CD4-positive, CD25-positive, alpha-beta regulatory T cell (primary cell): ENCODE data around the gene NOS1. TPM values are rescaled to one million over a fixed set of nuclear protein-coding genes. Genes with fewer than 3 reads are reported as not detected.

Experiments
- ATAC-seq, 2 donors: fragments of 150-1000 bp; cut with Tn5 transposase; one replicate each; pipeline ENCODE4 v1.10.0; 2021; ENCODE audit warnings: low read depth in 2 of 2, moderate number of reproducible peaks in 2 of 2, moderate library complexity in 1 of 2
- DNase-seq, 3 donors: peaks; one replicate each; pipeline versions ENCODE4 v3.0.0 to v3.0.0-alpha.2; 2012 to 2022; ENCODE audit warnings: mixed read lengths in 1 of 3
- H3K27ac ChIP-seq: one replicate; pipeline ENCODE4 v1.7.0; 2013; ENCODE audit warnings: mild to moderate bottlenecking, low read length; ENCODE audit not compliant: insufficient read depth, poor library complexity, severe bottlenecking
- H3K27me3 ChIP-seq: one replicate; pipeline ENCODE4 v1.7.0; 2013; ENCODE audit warnings: low read length; ENCODE audit not compliant: control insufficient read depth, insufficient read depth
- H3K36me3 ChIP-seq: one replicate; pipeline ENCODE4 v1.7.0; 2013; ENCODE audit warnings: mild to moderate bottlenecking, low read length, moderate library complexity; ENCODE audit not compliant: control insufficient read depth, insufficient read depth
- H3K4me1 ChIP-seq: 2 replicates; pipeline ENCODE4 v1.7.0; 2013; ENCODE audit warnings: mild to moderate bottlenecking, low read length; ENCODE audit not compliant: insufficient read depth, control insufficient read depth, poor library complexity, severe bottlenecking
- H3K4me3 ChIP-seq: one replicate; pipeline ENCODE4 v1.7.0; 2013; ENCODE audit warnings: low read depth, mild to moderate bottlenecking, low read length, moderate library complexity
- H3K9me3 ChIP-seq, 2 experiments: 1 replicate in 1 of 2; 2 replicates in 1 of 2; pipeline ENCODE4 v1.7.0; 2013; ENCODE audit warnings: low read length in 2 of 2, mild to moderate bottlenecking in 1 of 2, moderate library complexity in 1 of 2; ENCODE audit not compliant: control insufficient read depth in 2 of 2
- H3K27ac Mint-ChIP-seq, 3 donors: one replicate each; pipeline ENCODE4 v1.8.0; 2020 to 2022; ENCODE audit warnings: mild to moderate bottlenecking in 3 of 3, mixed read lengths in 3 of 3, moderate library complexity in 2 of 3
- H3K27me3 Mint-ChIP-seq: one replicate; pipeline ENCODE4 v1.8.0; 2022; ENCODE audit warnings: mild to moderate bottlenecking, mixed read lengths
- H3K36me3 Mint-ChIP-seq: one replicate; pipeline ENCODE4 v1.8.0; 2020; ENCODE audit warnings: mixed read lengths
- H3K4me1 Mint-ChIP-seq, 4 donors: one replicate each; pipeline ENCODE4 v1.8.0; 2020 to 2022; ENCODE audit warnings: mixed read lengths in 4 of 4, mild to moderate bottlenecking in 1 of 4
- H3K4me3 Mint-ChIP-seq, 4 donors: one replicate each; pipeline ENCODE4 v1.8.0; 2020 to 2022; ENCODE audit warnings: mild to moderate bottlenecking in 4 of 4, mixed read lengths in 4 of 4, moderate library complexity in 3 of 4
- H3K9me3 Mint-ChIP-seq, 7 donors: one replicate each; pipeline ENCODE4 v1.8.0; 2020 to 2022; ENCODE audit warnings: mixed read lengths in 7 of 7, mild to moderate bottlenecking in 3 of 7, moderate library complexity in 2 of 7
- polyA plus RNA-seq, 4 donors: library from polyadenylated mRNA; unstranded; fragments of 300-500 nt; fragmentation: Illumina TruSeq; gene quantifications; one replicate each; pipeline ENCODE4 v1.2.3, GENCODE V29; 2021
- total RNA-seq: library from RNA; stranded (reverse); gene quantifications from one replicate; pipeline ENCODE4 v1.2.3, GENCODE V29; 2022

NOS1 gene
- total and polyA plus RNA-seq, 5 donors from 2014 or later, result not detected

DNA sequence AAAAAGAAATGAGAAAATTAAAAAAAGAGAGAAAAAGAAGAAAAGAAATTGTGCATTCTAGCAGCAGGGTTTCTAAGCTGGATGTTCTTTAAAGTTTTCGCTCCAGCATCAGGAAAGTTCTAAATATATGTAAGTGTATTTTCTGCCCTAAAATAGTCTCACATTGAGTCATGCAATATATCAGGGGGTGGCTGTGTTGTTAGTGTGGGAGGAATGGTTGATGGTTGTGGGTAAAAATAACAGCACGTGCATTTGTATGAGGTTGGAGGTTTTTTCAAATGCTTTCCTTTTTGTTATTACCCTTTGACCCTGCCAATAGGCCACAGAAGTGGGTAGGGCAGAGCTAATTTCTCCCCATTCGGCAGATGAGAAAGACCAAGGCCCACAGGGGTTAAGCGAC is 106.0 kb downstream of the NOS1 start:
- no peak overlapping the region for H3K27ac ChIP-seq
- no peak overlapping the region for H3K4me3 ChIP-seq
- H3K4me3 Mint-ChIP-seq, result no peak overlapping the region
- ATAC-seq, result no peak
- no peak overlapping the region for H3K27ac Mint-ChIP-seq
- H3K4me1 ChIP-seq, result no peaks in the 10 kb centered on the region
- peaks cover 0 to 8% (median 2%) of the 10 kb centered on the region in 7 donors for H3K9me3 Mint-ChIP-seq
- H3K36me3 Mint-ChIP-seq, result no peaks in the 10 kb centered on the region
- no peaks in the 10 kb centered on the region for H3K9me3 ChIP-seq
- no peaks in the 10 kb centered on the region for H3K4me1 Mint-ChIP-seq
- no peak for DNase-seq
- no peaks in the 10 kb centered on the region for H3K36me3 ChIP-seq
- H3K27me3 ChIP-seq, result peaks cover 4% of the 10 kb centered on the region
- no peaks in the 10 kb centered on the region for H3K27me3 Mint-ChIP-seq

DNA sequence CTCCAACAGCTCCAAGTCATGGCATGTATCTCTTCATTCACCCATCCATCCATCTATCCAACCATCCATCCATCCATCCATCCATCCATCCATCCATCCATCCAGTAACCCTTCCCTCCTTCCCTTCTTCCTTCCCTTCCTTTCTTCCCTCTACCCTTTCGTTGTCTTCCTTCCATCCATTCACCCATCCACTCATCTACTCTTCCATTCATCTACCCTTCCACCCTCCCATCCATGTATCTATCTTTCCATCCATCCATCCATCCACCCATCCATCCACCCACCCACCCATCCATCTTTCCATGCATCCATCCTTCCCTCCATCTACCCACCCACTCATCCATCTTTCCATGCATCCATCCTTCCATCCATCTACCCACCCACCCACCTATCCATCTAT is 117.9 kb downstream of the NOS1 start:
- H3K27me3 ChIP-seq, result no peaks in the 10 kb centered on the region
- no peak for ATAC-seq
- H3K4me1 ChIP-seq, result no peaks in the 10 kb centered on the region
- H3K9me3 ChIP-seq, result no peaks in the 10 kb centered on the region
- Mint-ChIP-seq H3K4me3 (no peak overlapping the region), H3K9me3 (peaks cover 0 to 6% (median 0%) of the 10 kb centered on the region in 7 donors), H3K36me3 (no peaks in the 10 kb centered on the region), H3K4me1 (no peaks in the 10 kb centered on the region), H3K27me3 (no peaks in the 10 kb centered on the region), H3K27ac (no peak overlapping the region)
- DNase-seq, result no peak
- H3K36me3 ChIP-seq, result no peaks in the 10 kb centered on the region
- no peak overlapping the region for H3K4me3 ChIP-seq
- no peak overlapping the region for H3K27ac ChIP-seq

- ATAC-seq (no peak), DNase-seq (no peak)
- H3K36me3 Mint-ChIP-seq, result no peaks in the 10 kb centered on the region
- H3K9me3 Mint-ChIP-seq, result peaks cover 0 to 6% (median 0%) of the 10 kb centered on the region in 7 donors
- H3K4me1 Mint-ChIP-seq, result no peaks in the 10 kb centered on the region
- no peaks in the 10 kb centered on the region for H3K27me3 Mint-ChIP-seq
- no peaks in the 10 kb centered on the region for H3K4me1 ChIP-seq
- no peak overlapping the region for H3K27ac Mint-ChIP-seq
- no peak overlapping the region for H3K4me3 Mint-ChIP-seq
- H3K27me3 ChIP-seq, result no peaks in the 10 kb centered on the region
- no peaks in the 10 kb centered on the region for H3K9me3 ChIP-seq
- no peak overlapping the region for H3K4me3 ChIP-seq
- no peaks in the 10 kb centered on the region for H3K36me3 ChIP-seq
- H3K27ac ChIP-seq, result no peak overlapping the region
Observed at GRCh38 chr12:117241697-117242096, 119.7 kb downstream of the NOS1 start.

DNA sequence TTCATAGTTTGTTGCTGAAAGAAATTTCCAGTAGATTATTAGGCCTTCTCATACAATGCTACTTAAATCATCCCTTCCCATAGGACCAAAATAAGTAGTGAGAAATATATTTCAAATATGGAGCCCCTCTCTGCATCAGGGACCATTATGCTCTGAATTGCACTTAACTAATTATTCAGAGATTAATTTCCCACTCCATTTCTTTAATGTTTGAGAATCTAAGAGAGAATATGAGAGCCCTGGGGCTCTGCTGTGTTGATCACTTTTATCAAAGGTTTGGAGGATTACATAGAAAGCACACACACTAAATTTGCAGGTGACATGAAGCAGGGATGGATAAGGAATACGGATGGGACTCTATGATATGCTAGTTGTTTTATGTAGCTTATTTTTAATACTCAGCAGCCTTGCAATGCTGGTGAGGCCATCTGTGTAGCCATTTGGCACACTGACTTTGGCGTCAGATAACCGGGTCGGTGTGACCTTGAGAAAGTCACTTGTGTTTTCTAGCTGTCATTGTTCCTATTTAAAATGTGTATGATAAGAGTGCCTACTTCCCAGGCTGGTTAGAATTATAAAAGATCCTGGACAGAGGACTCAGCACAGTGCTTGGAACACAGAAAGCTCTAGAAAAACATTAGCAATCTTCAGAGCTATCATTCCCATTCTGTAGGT is 121.2 kb downstream of the NOS1 start:
- H3K9me3 Mint-ChIP-seq, result peaks cover 0 to 3% (median 0%) of the 10 kb centered on the region in 7 donors
- DNase-seq (no peak), ATAC-seq (no peak)
- no peak overlapping the region for H3K27ac ChIP-seq
- no peaks in the 10 kb centered on the region for H3K9me3 ChIP-seq
- H3K27me3 ChIP-seq, result no peaks in the 10 kb centered on the region
- no peak overlapping the region for H3K27ac Mint-ChIP-seq
- no peaks in the 10 kb centered on the region for H3K36me3 Mint-ChIP-seq
- peaks cover 10% of the 10 kb centered on the region for H3K27me3 Mint-ChIP-seq
- H3K4me1 Mint-ChIP-seq, result peaks cover 0 to 2% (median 0%) of the 10 kb centered on the region in 4 donors
- H3K4me3 ChIP-seq, result no peak overlapping the region
- H3K4me3 Mint-ChIP-seq, result no peak overlapping the region
- H3K36me3 ChIP-seq, result no peaks in the 10 kb centered on the region
- H3K4me1 ChIP-seq, result no peaks in the 10 kb centered on the region

DNA sequence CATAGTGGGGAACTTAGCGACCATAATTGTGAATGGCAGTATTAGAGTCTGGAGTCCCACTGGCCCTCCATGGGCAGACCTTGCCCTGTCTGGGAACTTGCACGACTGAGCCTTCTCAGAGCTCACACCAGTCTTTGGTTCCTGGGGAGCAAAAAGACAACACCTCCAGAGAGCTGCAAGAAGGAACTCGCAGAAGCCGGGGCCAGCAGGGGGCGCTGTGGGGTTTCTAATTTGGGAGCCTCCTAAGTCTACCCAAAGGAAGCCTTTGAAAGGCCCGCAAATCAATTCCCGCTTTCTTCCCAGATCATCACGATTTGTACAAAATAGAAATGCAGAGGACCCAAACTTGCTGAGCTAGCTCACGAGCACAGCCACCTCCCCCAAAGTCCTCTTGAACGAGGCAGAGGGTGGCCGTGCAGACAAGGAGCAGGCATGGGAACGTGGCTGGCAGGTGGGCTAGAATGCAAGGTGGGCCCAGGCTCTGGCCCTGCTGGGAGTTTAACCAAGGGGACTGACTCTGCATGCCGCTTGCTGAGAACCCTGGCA is 124.9 kb downstream of the NOS1 start:
- Histone ChIP-seq H3K36me3 (no peaks in the 10 kb centered on the region), H3K27ac (no peak overlapping the region), H3K9me3 (no peaks in the 10 kb centered on the region), H3K27me3 (no peaks in the 10 kb centered on the region), H3K4me1 (no peaks in the 10 kb centered on the region), H3K4me3 (no peak overlapping the region)
- Mint-ChIP-seq H3K27ac (no peak overlapping the region), H3K4me3 (no peak overlapping the region), H3K9me3 (no peaks in the 10 kb centered on the region), H3K4me1 (peaks cover 0 to 2% (median 0%) of the 10 kb centered on the region in 4 donors), H3K27me3 (peaks cover 20% of the 10 kb centered on the region), H3K36me3 (no peaks in the 10 kb centered on the region)
- DNase-seq, result peak; percentile 29 to 66 (median 40)
- ATAC-seq, result no peak

DNA sequence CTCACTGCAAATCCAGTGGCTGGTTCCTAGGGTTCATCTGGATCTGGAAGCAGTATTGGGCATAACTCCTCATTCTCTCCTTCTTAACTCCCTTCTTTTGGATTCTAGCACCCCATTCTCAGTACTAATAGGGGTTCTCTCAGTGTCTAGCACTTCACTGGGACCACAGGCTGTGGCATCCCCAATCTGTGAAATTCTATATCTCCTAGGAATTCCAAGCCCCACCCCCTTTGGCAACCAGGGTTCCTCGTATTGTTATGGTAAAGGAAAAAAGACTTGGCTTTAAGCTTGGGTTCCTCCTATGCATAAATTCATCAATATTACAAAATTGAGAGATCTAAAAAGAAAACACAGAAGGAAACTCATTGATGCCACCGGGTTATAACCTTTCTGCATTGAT is 126.2 kb downstream of the NOS1 start:
- Histone ChIP-seq H3K4me3 (no peak overlapping the region), H3K27me3 (no peaks in the 10 kb centered on the region), H3K9me3 (no peaks in the 10 kb centered on the region), H3K27ac (no peak overlapping the region), H3K4me1 (no peaks in the 10 kb centered on the region), H3K36me3 (no peaks in the 10 kb centered on the region)
- Mint-ChIP-seq H3K4me1 (peaks cover 0 to 2% (median 0%) of the 10 kb centered on the region in 4 donors), H3K27ac (no peak overlapping the region), H3K9me3 (no peaks in the 10 kb centered on the region), H3K36me3 (no peaks in the 10 kb centered on the region), H3K4me3 (no peak overlapping the region), H3K27me3 (peaks cover 20% of the 10 kb centered on the region)
- DNase-seq, result no peak
- no peak for ATAC-seq

DNA sequence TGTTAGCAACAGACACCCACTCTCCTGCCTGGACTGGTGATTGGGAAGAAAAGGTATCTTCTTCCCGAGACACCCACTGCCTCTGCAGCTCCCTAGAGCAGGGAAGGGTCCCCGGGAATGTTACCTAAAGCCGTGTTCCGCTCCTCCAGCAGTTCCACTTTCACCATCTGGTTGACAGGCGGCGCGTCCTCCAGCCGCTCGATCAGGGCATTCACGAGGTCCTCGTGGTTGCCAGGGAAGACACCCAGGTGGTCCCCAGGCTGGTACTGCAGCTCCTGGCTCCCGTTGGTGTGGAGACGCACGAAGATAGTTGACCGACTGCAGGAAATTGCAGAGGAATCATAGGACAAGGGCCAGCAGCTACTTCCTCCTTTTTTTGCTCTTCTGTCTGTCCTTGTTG is 127.0 kb downstream of the NOS1 start:
- ATAC-seq, result no peak

DNA sequence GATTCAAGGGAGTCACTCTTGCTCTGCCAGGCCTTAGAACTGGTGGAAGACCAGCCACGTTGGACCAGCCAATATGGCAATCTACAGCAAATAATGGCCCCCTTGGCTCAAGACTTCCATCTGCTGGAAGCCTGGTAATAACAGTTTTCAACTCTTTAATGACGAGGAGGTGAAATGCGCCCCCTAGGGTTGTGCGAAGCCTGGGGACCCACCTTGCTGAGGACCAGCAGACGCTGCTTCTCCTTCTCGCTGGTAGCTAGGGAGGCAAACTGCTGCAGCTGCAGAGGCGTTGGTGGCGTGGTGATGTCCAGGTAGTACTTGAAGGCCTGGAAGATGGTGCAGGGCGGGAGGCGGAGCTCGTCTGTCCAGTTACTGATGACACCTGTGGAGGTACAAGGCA is 129.7 kb downstream of the NOS1 start:
- Histone ChIP-seq H3K4me3 (no peak overlapping the region), H3K36me3 (no peaks in the 10 kb centered on the region), H3K27me3 (peaks cover 3% of the 10 kb centered on the region), H3K27ac (no peak overlapping the region), H3K9me3 (no peaks in the 10 kb centered on the region), H3K4me1 (no peaks in the 10 kb centered on the region)
- Mint-ChIP-seq H3K36me3 (no peaks in the 10 kb centered on the region), H3K27ac (no peak overlapping the region), H3K27me3 (peaks cover 33% of the 10 kb centered on the region), H3K9me3 (no peaks in the 10 kb centered on the region), H3K4me3 (no peak overlapping the region), H3K4me1 (peaks cover 0 to 2% (median 0%) of the 10 kb centered on the region in 4 donors)
- DNase-seq, result no peak
- no peak for ATAC-seq

More for the DNA sequence above, 127.0 kb downstream of the NOS1 start:
- Histone ChIP-seq H3K27ac (no peak overlapping the region), H3K9me3 (no peaks in the 10 kb centered on the region), H3K4me3 (no peak overlapping the region), H3K27me3 (no peaks in the 10 kb centered on the region), H3K4me1 (no peaks in the 10 kb centered on the region), H3K36me3 (no peaks in the 10 kb centered on the region)
- Mint-ChIP-seq H3K27ac (no peak overlapping the region), H3K9me3 (no peaks in the 10 kb centered on the region), H3K27me3 (peaks cover 22% of the 10 kb centered on the region), H3K4me1 (peaks cover 0 to 2% (median 0%) of the 10 kb centered on the region in 4 donors), H3K36me3 (no peaks in the 10 kb centered on the region), H3K4me3 (no peak overlapping the region)
- no peak for DNase-seq
